AG09319 (cell line): ENCODE measurements around the gene G3BP1.
A peak's percentile ranks its signal among the peaks of the same experiment; 100 is the strongest.

Source experiments
- DNase-seq: peaks from one replicate; pipeline ENCODE4 v3.0.0-alpha.2; 2010; ENCODE audit warnings: low read depth; ENCODE audit errors: extremely low read depth
- TF ChIP-seq, protein P1 (sequence below): IDR thresholded peaks from 2 replicates; pipeline ENCODE4 v1.5.1; 2011; ENCODE audit warnings: low read depth, mild to moderate bottlenecking, inconsistent platforms, low read length, moderate library complexity

G3BP1 gene

DNA sequence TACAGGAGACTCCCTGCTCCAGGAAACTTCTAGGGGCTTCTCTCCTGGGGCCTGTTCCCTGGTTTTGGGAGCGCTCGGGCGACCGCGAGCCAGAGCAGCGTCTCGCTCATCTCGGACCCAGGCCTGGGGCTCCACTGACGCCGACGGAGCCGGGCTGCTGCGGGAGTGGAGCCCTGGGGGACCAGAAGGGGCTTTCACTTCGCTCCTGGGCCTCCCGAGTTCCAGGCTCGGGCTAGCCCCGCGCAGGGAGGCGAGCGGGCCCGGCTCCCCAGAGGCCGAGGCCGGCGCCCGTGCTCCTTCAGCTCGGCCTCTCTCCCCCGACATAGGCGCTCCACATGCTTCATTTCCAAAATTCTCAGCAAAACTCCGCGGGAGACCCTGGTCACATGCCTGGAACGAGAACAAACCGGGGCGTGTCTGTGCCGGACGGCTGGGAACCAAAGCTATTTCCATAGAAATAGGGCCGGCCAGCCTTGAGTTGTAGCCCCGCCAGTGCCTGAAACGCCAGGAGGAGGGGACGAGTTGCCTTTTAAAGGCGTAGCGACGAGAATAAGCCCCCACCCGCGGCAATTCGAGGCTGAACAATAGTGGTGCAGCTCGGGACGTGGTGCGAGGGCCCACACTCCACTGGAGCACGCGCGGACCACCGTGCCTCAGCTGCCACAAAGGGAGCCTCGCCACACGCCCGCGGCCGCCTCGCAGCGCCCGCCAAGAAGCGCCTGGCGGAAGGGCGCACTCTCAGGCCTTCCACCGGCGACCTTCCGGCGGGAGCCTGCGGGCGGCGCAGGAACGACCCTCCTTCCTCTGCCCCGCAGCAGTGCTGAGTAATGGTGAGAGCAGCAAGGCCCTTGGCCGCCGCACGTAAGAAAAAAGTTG, 1.1 kb upstream of the G3BP1 start:
- TF ChIP-seq, protein P1, sequence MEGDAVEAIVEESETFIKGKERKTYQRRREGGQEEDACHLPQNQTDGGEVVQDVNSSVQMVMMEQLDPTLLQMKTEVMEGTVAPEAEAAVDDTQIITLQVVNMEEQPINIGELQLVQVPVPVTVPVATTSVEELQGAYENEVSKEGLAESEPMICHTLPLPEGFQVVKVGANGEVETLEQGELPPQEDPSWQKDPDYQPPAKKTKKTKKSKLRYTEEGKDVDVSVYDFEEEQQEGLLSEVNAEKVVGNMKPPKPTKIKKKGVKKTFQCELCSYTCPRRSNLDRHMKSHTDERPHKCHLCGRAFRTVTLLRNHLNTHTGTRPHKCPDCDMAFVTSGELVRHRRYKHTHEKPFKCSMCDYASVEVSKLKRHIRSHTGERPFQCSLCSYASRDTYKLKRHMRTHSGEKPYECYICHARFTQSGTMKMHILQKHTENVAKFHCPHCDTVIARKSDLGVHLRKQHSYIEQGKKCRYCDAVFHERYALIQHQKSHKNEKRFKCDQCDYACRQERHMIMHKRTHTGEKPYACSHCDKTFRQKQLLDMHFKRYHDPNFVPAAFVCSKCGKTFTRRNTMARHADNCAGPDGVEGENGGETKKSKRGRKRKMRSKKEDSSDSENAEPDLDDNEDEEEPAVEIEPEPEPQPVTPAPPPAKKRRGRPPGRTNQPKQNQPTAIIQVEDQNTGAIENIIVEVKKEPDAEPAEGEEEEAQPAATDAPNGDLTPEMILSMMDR: no peak; the same call in 1 of the 2 replicates
- peak; percentile 30 for DNase-seq

GRCh38 chr5:151772029-151772845, 483 bp downstream of the G3BP1 start:
- no peak for DNase-seq
- TF ChIP-seq, protein P1: no peak

GRCh38 chr5:151772846-151773561, 1.2 kb downstream of the G3BP1 start:
- DNase-seq: no peak
- TF ChIP-seq, protein P1: no peak

DNA sequence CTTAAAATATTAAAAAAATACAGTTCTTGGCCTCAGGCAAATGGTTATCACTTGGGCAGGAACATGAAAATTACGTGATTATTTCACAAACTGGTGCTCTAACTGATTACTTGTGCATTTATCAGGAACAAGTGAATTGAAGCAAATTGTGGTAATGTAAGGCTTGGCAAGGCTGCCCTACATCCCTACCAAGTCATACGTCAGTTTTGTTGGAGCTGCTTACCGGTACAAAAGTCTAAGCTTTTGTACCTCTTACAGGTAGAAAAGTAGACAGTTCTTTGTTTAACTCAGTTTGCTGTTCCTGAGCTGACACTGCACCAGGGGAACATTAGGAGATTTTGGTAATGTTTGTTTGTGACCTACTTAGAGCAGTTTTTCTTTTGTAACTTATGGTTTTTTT, 2.2 kb downstream of the G3BP1 start:
- TF ChIP-seq, protein P1: no peak
- DNase-seq: no peak

GRCh38 chr5:151775025-151775606, 3.4 kb downstream of the G3BP1 start:
- TF ChIP-seq, protein P1: no peak
- no peak for DNase-seq

DNA sequence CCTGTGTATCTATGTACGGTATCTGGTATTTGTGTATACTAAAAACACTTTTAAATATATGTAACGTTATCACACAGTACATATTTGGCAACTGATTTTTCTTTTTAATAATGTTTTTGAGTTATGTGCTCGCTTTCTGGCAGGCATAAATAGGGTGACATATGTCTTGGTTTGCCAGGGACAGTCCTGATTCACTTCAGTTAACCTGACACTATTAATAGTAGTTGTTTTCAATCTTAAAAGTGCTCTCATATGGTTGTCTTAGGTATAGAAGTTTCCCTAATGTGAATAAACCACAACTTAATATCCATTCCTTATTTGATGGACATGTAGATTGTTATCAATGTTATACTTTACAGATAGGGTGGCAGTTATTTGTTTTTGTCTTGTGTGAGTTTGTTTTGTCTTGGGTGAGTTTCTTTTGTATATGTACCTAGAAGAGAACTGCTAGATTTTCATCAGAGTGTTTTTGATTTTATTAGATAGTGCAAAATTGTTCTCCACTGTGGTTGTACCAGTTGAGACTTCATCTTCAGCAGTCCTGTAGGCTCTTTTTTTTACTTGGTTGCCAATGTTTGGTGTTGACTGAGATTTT, 7.9 kb downstream of the G3BP1 start:
- no peak for DNase-seq

More for the DNA sequence above, 7.9 kb downstream of the G3BP1 start:
- TF ChIP-seq, protein P1: no peak
